MM.1S (cell line): ENCODE data around the gene PLEKHS1.

ENCODE experiments used
- DNase-seq: peaks from one replicate; pipeline ENCODE4 v3.0.0-alpha.2; 2015
- H2AFZ ChIP-seq: fragments of 300-600 bp; sonication (generic); 2 replicates; pipeline ENCODE4 v1.6.0; 2016; ENCODE audit warnings: antibody characterized with exemption, low read length
- H3F3A ChIP-seq: fragments of 300-600 bp; sonication (generic); 2 replicates; pipeline ENCODE4 v1.6.1; 2016; ENCODE audit warnings: mild to moderate bottlenecking, antibody characterized with exemption, low read length, moderate library complexity, mixed read lengths; ENCODE audit not compliant: insufficient read depth
- H3K27ac ChIP-seq: fragments of 300-600 bp; sonication (generic); 2 replicates; pipeline ENCODE4 v1.5.1; 2016; ENCODE audit warnings: mild to moderate bottlenecking, low read length
- H3K27me3 ChIP-seq: fragments of 300-600 bp; sonication (generic); replicated peaks from 2 replicates; pipeline ENCODE4 v1.6.0; 2016; ENCODE audit warnings: low read length; ENCODE audit not compliant: insufficient read depth
- H3K36me3 ChIP-seq: fragments of 300-600 bp; sonication (generic); replicated peaks from 2 replicates; pipeline ENCODE4 v1.6.1; 2016; ENCODE audit warnings: mild to moderate bottlenecking, low read length, mixed read lengths; ENCODE audit not compliant: insufficient read depth
- H3K4me1 ChIP-seq: fragments of 300-600 bp; sonication (generic); 2 replicates; pipeline ENCODE4 v1.6.1; 2016; ENCODE audit warnings: low read length, mixed read lengths
- H3K4me2 ChIP-seq: fragments of 300-600 bp; sonication (generic); 2 replicates; pipeline ENCODE4 v1.6.0; 2016; ENCODE audit warnings: low read depth, low read length
- H3K4me3 ChIP-seq: fragments of 300-600 bp; sonication (generic); 2 replicates; pipeline ENCODE4 v1.5.1; 2016; ENCODE audit warnings: low read length, mixed read lengths
- H3K79me2 ChIP-seq: fragments of 300-600 bp; sonication (generic); 2 replicates; pipeline ENCODE4 v1.6.1; 2016; ENCODE audit warnings: mixed run types, low read length, mixed read lengths
- H3K9ac ChIP-seq: fragments of 300-600 bp; sonication (generic); 2 replicates; pipeline ENCODE4 v1.6.1; 2016; ENCODE audit warnings: low read length, mixed read lengths
- H3K9me2 ChIP-seq: fragments of 300-600 bp; sonication (generic); replicated peaks from 2 replicates; pipeline ENCODE4 v1.6.1; 2016; ENCODE audit warnings: mild to moderate bottlenecking, low read length, mixed read lengths; ENCODE audit not compliant: insufficient read depth
- H3K9me3 ChIP-seq: fragments of 300-600 bp; sonication (generic); replicated peaks from 2 replicates; pipeline ENCODE4 v1.6.1; 2016; ENCODE audit warnings: mild to moderate bottlenecking, low read length, mixed read lengths; ENCODE audit not compliant: insufficient read depth
- H4K20me1 ChIP-seq: fragments of 300-600 bp; sonication (generic); 2 replicates; pipeline ENCODE4 v1.6.1; 2016; ENCODE audit warnings: mild to moderate bottlenecking, low read length, moderate library complexity, mixed read lengths; ENCODE audit not compliant: insufficient read depth
- CTCF ChIP-seq: fragments of 300-600 bp; sonication (generic); IDR thresholded peaks from 2 replicates; pipeline ENCODE4 v1.5.1; 2016; ENCODE audit warnings: antibody characterized with exemption, low read length, mixed read lengths
- EZH2 ChIP-seq: fragments of 300-600 bp; sonication (generic); optimal IDR thresholded peaks from 2 replicates; pipeline ENCODE3; 2017; ENCODE audit warnings: low read depth, mild to moderate bottlenecking, antibody characterized with exemption, low read length, mixed read lengths
- EZH2phosphoT487 ChIP-seq: fragments of 300-600 bp; sonication (generic); IDR thresholded peaks from 2 replicates; pipeline ENCODE4 v1.6.1; 2018; ENCODE audit warnings: antibody characterized with exemption, low read length

PLEKHS1 gene

GRCh38 chr10:113782367-113782766, 30.9 kb downstream of the PLEKHS1 start:
- Histone ChIP-seq H3K9ac (no peak overlapping the region), H3K4me2 (no peak overlapping the region), H3K9me3 (no peaks in the 10 kb centered on the region)

DNA sequence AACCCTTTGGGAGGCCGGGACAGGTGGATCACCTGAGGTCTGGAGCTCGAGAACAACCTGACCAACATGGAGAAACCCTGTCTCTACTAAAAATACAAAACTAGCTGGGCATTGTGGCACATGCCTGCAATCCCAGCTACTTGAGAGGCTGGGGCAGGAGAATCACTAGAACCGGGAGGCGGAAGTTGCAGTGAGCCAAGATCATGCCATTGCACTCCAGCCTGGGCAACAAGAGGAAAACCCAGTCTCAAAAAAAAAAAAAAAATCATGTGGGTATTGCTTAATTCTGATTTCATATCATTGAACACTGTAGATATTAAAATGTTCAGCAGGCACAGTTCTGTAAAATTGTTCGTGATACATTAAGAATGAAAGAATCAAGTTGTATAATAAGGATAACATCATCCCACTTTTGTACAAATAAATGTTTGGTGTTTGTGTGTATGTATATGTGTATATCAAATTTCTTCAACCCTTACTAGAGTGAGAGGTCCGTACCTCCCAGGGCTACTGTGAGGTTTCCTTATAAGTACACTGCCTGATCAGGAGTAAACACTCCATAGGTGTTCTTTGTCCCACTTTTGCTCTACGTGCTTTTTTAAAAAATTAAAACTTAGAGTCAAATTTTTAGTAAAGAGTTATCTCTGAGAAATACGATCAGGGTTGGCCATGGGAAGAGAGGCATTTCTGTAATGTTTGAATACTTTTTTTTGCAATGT, 31.7 kb downstream of the PLEKHS1 start:
- H3K79me2 ChIP-seq, result no peaks in the 10 kb centered on the region
- no peak overlapping the region for H3K4me2 ChIP-seq
- no peak for TF ChIP-seq EZH2
- no peak for TF ChIP-seq EZH2phosphoT487
- no peak for TF ChIP-seq CTCF
- no peak overlapping the region for H3K9ac ChIP-seq
- no peaks in the 10 kb centered on the region for H3K27me3 ChIP-seq
- H3K4me3 ChIP-seq, result no peak overlapping the region
- no peaks in the 10 kb centered on the region for H3K4me1 ChIP-seq
- no peak overlapping the region for H2AFZ ChIP-seq
- no peak overlapping the region for H3K27ac ChIP-seq
- no peaks in the 10 kb centered on the region for H4K20me1 ChIP-seq
- H3F3A ChIP-seq, result no peaks in the 10 kb centered on the region
- no peak for DNase-seq
- no peaks in the 10 kb centered on the region for H3K9me2 ChIP-seq
- H3K36me3 ChIP-seq, result no peaks in the 10 kb centered on the region
- H3K9me3 ChIP-seq, result no peaks in the 10 kb centered on the region

More at GRCh38 chr10:113782367-113782766, 30.9 kb downstream of the PLEKHS1 start:
- Histone ChIP-seq H3K4me1 (no peaks in the 10 kb centered on the region), H3K36me3 (no peaks in the 10 kb centered on the region), H3F3A (no peaks in the 10 kb centered on the region), H3K27me3 (no peaks in the 10 kb centered on the region), H3K79me2 (no peaks in the 10 kb centered on the region), H2AFZ (no peak overlapping the region), H4K20me1 (no peaks in the 10 kb centered on the region), H3K9me2 (no peaks in the 10 kb centered on the region), H3K4me3 (no peak overlapping the region), H3K27ac (no peak overlapping the region)
- no peak for DNase-seq
- no peak for TF ChIP-seq CTCF
- no peak for TF ChIP-seq EZH2
- TF ChIP-seq EZH2phosphoT487, result no peak

GRCh38 chr10:113788604-113789083, 37.2 kb downstream of the PLEKHS1 start:
- Histone ChIP-seq H3K27me3 (no peaks in the 10 kb centered on the region), H2AFZ (no peak overlapping the region), H3K79me2 (no peaks in the 10 kb centered on the region), H4K20me1 (no peaks in the 10 kb centered on the region), H3K9me3 (no peaks in the 10 kb centered on the region), H3K27ac (no peak overlapping the region), H3F3A (no peaks in the 10 kb centered on the region), H3K9me2 (no peaks in the 10 kb centered on the region), H3K9ac (no peak overlapping the region), H3K4me1 (no peaks in the 10 kb centered on the region), H3K4me2 (no peak overlapping the region), H3K36me3 (no peaks in the 10 kb centered on the region), H3K4me3 (no peak overlapping the region)
- no peak for TF ChIP-seq EZH2phosphoT487
- TF ChIP-seq CTCF, result no peak
- TF ChIP-seq EZH2, result no peak
- no peak for DNase-seq
